CD4-positive, alpha-beta T cell treated with Interferon alpha-2 for 1 hour (primary cell): ENCODE data around the gene HIPK3.
"Not testable (repeated sequence)": the region's sequence is repeated elsewhere in the genome, so short reads cannot be mapped to it uniquely, and the experiment has no call there.

Experiments
- DNase-seq, 2 donors: peaks; one replicate each; pipeline ENCODE4 v3.0.0-alpha.2; 2020 to 2022

The HIPK3 gene

GRCh38 chr11:33259869-33260268 lies 2.7 kb downstream of the HIPK3 start:
- DNase-seq: no peak

GRCh38 chr11:33261350-33261749 lies 4.2 kb downstream of the HIPK3 start:
- not testable (repeated sequence) for DNase-seq

GRCh38 chr11:33262011-33262645 lies 4.9 kb downstream of the HIPK3 start:
- no peak for DNase-seq

GRCh38 chr11:33263549-33263948 lies 6.4 kb downstream of the HIPK3 start:
- DNase-seq: no peak

GRCh38 chr11:33264926-33265325 lies 7.7 kb downstream of the HIPK3 start:
- DNase-seq: no peak

- DNase-seq: no peak
Observed at GRCh38 chr11:33266393-33267215, 9.4 kb downstream of the HIPK3 start.

GRCh38 chr11:33268945-33269540 lies 11.9 kb downstream of the HIPK3 start:
- DNase-seq: no peak

GRCh38 chr11:33269822-33270221 lies 12.6 kb downstream of the HIPK3 start:
- no peak for DNase-seq

GRCh38 chr11:33271059-33271458 lies 13.9 kb downstream of the HIPK3 start:
- no peak for DNase-seq

GRCh38 chr11:33272338-33273107 lies 15.3 kb downstream of the HIPK3 start:
- DNase-seq: no peak

GRCh38 chr11:33273656-33274055 lies 16.5 kb downstream of the HIPK3 start:
- no peak for DNase-seq

GRCh38 chr11:33280411-33280810 lies 23.2 kb downstream of the HIPK3 start:
- DNase-seq: no peak

- DNase-seq: no peak
Observed at GRCh38 chr11:33281758-33282157, 24.6 kb downstream of the HIPK3 start.

GRCh38 chr11:33284818-33285217 lies 27.6 kb downstream of the HIPK3 start:
- no peak for DNase-seq

- no peak for DNase-seq
Observed at GRCh38 chr11:33290319-33290718, 33.1 kb downstream of the HIPK3 start.

- no peak for DNase-seq
Observed at GRCh38 chr11:33291004-33291777, 34.0 kb downstream of the HIPK3 start.

GRCh38 chr11:33292311-33292710 lies 35.1 kb downstream of the HIPK3 start:
- no peak for DNase-seq

- no peak for DNase-seq
Observed at GRCh38 chr11:33294224-33294623, 37.0 kb downstream of the HIPK3 start.

- no peak for DNase-seq
Observed at GRCh38 chr11:33294797-33295196, 37.6 kb downstream of the HIPK3 start.

- no peak for DNase-seq
Observed at GRCh38 chr11:33296695-33297094, 39.5 kb downstream of the HIPK3 start.

- DNase-seq: no peak
Observed at GRCh38 chr11:33303541-33303940, 46.4 kb downstream of the HIPK3 start.

GRCh38 chr11:33306821-33307220 lies 49.6 kb downstream of the HIPK3 start:
- DNase-seq: not testable (repeated sequence)
